Hippocampal formation (tissue), 2 donors: ENCODE measurements around the gene DCBLD1.

Experiments used
- DNase-seq, 2 donors: peaks; one replicate each; lab custom pipeline; 2025; lab: John Stamatoyannopoulos, UW

DCBLD1 gene

GRCh38 chr6:117558818-117559217, 76.3 kb downstream of the DCBLD1 start:
- no peak for DNase-seq

- no peak for DNase-seq
These were observed 76.8 kb downstream of the DCBLD1 start for GRCh38 chr6:117559299-117559698.

GRCh38 chr6:117561128-117561527, 78.7 kb downstream of the DCBLD1 start:
- no peak for DNase-seq

DNA sequence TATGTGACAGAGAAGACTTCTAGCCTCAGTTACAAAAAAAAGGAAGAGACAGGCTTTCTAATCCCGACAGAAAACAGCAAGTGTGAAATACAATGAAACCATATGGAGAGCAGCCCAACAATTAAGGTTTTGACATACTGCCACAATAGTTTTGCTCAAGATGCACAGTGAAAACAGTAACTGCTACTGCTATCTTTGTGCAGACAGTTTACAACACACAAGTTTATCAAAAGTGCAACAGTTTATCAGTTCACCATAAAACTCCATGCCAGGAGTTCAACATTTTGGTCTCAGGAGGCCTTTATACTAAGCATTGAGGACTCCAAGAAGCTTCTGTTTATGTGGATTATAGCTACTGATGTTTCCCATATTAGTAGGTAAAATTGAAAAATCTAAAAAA, 82.2 kb downstream of the DCBLD1 start:
- DNase-seq: no peak

DNA sequence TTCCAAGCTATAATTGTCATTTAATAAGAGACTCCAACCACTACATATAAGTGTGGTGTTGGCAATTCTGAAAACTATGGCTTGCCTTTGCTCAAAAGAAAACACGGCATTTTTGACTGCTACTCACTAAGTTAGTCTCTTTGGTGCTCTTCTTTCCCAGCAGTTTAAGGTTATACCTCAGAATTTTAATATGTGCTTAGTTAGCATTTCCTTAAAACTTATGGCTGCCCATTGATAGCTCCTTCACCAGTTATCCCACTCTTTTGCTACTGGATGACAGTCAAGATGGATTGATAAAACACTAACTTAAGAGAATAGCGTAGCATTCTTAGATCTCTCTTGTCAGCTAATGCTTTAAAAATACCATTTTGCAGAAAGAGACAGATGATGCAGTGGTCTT, 85.8 kb downstream of the DCBLD1 start:
- no peak for DNase-seq

DNA sequence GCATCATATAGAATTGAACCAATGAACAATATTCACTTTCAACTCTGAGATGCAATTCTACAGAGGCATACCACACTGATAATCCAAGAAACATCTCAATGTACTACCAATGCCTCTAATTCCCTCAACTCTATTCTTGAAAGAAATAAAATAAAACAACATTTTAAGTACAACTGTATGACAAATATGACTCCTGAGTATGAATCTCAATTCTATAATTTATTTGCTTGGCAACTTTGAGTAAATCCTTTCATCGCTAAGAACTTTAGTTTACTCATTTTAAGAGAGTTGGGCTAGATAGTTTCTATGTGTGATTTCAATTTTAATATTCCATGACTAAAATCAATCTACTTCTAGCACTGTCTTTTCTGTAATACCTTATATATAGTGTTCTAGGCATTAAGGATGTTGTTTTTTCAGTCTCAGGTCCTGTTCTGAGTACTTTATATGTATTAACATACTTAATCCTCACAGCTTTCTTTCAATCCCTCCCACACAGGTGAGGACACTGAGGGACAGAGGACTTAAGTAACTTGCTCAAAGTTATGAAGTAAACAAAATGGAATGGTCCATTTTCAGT, 86.4 kb downstream of the DCBLD1 start:
- DNase-seq: no peak

GRCh38 chr6:117573006-117573680, 90.7 kb downstream of the DCBLD1 start:
- no peak for DNase-seq

DNA sequence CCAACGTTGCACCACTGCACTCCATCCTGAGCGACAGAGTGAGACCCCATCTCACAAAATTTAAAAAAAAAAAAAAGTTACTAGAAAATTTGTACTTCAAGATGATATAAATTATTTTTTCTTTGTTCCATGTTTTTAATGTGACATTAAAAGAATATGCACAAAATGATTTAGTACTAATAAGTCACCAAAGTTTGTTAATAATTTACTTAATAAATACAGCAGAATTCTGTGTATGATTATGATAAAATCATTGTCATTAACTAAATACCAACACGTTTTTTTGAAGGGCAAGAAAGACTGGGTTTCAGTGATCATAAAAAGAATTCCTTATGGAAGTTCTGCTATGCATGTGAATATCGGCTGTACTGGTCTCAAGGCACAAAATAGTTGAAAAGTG, 91.7 kb downstream of the DCBLD1 start:
- DNase-seq: no peak

GRCh38 chr6:117585647-117586046, 103.2 kb downstream of the DCBLD1 start:
- DNase-seq: no peak

DNA sequence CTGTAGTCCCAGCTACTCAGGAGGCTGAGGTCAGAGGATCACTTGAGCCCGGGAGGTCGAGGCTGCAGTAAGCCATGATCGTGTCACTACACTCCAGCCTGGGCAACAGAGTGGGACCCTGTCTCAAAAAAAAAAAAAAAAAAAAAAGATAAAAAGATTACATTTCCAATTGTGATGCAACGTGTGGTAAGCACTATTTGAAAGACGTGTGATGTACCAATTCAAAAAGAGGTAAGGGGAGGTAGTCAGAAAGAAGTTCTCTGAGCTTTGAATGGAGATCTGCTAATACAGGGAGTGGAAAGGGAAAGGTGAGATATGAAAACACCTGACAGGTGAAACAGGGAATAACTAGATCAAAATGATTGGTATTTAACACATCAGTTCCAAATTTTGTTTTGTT, 108.0 kb downstream of the DCBLD1 start:
- DNase-seq: no peak

DNA sequence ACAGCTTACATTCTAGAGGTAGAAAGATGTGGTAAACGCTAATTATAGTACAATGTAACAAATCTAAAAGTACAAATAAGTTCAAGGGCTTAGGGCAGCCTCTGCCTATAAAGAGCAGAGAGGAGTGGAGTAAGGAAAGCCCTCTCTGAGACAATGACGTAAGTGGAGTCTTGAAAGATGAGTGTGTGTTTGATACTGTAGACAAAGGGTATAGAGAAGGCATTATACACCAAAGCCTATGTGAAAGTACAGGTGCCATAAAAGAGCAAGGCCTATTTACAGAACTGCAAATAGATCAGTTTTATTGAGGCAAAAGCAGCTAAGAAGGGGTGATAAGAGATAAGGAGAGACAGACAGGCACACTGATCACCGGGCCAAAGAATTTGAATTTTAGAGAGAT, 108.9 kb downstream of the DCBLD1 start:
- no peak for DNase-seq

GRCh38 chr6:117592983-117593759, 110.7 kb downstream of the DCBLD1 start:
- DNase-seq: no peak

- DNase-seq: no peak
These were observed 112.8 kb downstream of the DCBLD1 start for GRCh38 chr6:117595099-117595923.

DNA sequence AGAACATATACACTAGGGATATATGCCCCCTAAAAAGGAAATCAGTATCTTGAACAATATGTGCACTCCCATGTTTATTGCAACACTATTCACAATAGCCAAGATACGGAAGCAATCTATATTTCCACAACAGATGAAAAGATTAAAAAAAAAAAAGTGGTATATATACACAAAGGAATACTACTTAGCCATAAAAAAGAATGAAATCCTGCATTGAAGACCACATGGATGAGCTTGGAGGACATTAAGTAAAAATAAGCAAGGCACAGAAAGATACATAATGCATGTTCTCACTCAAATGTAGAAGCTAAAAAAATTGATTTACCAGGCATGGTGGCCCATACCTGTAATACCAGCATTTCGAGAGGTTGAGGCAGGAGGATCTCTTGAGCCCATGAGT, 115.3 kb downstream of the DCBLD1 start:
- DNase-seq: no peak
